ENCODE data around the gene TTF1.
A peak's percentile ranks its signal among the peaks of the same experiment; 100 is the strongest.

Gene TTF1, protein sequence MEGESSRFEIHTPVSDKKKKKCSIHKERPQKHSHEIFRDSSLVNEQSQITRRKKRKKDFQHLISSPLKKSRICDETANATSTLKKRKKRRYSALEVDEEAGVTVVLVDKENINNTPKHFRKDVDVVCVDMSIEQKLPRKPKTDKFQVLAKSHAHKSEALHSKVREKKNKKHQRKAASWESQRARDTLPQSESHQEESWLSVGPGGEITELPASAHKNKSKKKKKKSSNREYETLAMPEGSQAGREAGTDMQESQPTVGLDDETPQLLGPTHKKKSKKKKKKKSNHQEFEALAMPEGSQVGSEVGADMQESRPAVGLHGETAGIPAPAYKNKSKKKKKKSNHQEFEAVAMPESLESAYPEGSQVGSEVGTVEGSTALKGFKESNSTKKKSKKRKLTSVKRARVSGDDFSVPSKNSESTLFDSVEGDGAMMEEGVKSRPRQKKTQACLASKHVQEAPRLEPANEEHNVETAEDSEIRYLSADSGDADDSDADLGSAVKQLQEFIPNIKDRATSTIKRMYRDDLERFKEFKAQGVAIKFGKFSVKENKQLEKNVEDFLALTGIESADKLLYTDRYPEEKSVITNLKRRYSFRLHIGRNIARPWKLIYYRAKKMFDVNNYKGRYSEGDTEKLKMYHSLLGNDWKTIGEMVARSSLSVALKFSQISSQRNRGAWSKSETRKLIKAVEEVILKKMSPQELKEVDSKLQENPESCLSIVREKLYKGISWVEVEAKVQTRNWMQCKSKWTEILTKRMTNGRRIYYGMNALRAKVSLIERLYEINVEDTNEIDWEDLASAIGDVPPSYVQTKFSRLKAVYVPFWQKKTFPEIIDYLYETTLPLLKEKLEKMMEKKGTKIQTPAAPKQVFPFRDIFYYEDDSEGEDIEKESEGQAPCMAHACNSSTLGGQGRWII

DNA sequence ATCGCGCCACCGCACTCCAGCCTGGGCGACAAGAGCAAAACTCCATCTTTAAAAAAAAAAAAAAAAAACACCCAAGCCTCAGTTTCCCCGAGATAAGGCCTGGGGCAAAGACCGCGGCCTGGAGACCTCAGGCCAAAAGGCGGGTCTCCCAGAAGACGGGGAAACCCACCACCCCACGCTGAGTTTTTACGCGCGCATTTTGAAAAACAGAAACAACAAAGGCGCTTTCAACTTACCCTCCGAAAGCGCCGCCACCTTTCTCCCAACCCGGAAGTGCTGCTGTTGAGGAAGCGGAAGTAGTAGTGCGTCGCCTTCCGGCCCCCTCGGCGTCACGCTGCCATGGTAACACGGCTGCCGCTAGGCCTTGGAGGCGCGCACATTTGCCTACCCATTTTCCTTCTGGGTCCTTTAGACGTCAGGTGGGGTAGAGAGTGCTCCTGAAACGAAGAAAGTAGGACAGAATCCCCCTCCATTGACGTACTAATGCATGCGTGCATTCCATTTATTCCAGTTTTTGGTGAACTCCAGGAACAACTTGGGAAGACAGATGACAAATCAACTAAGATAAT is at the start of gene TTF1:
Gene TTF1 (minus strand): TSS at position 287 of the 569 bp plus-strand sequence. CDS start 4,019 bp downstream, outside the sequence.
- peak; percentile 94 to 95 for ATAC-seq

DNA sequence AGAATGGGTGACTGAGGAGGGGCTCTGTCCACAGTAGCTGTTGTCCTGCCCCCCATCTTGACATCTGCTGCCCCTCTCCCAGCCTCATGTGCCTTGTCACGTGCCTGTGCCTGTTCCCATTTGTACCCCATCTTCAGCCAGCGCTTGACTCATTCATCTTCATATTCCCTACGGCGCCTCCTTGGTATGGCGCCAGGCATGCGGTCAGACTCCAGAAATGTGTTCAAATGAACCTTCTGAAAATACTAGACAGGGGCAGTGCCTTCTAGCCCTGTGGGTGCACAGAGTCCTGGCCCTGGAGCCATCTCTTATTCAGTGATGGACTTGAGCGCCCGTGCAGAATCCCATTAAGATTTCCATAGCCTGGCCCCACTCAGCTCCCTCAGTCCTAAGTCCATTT is 49.6 kb upstream of the TTF1 start:
- ATAC-seq, result no peak

DNA sequence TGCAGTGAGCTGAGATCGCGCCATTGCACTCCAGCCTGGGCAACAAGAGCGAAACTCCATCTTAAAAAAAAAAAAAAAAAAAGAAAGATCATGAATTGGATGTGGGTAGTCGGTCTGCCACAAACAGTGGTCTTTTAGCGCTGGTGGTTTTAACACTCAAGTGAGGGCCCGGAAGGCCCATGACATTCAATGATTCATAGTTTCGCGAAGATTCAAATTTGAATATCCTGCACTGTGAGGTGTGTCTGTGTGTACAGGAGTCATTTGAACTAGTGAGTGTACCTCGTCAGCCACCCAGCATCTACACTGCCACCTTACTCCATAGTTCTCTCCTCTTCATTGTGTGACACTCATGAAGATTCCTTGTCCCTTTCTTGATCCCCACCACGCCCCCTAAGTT is 44.6 kb upstream of the TTF1 start:
- ATAC-seq, result peak; percentile 92 to 93

DNA sequence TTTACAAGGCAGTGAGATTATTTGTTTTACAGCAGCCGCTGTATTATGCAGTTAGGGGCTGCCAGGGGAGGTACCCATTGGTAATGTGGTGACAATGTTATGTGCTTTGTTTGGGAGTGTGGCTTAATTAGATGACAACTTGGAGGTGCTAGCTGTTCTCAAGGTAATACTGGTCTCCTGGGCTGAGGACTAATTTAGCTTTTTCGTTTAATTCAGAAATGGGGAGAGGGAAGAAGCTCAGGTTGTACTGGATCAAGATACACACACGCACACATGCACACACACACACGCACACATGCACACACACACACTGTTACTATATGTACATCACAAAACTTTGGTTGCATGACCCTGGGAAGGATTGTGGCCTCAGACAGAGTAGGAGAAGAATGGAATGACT is 41.3 kb upstream of the TTF1 start:
- no peak for ATAC-seq

DNA sequence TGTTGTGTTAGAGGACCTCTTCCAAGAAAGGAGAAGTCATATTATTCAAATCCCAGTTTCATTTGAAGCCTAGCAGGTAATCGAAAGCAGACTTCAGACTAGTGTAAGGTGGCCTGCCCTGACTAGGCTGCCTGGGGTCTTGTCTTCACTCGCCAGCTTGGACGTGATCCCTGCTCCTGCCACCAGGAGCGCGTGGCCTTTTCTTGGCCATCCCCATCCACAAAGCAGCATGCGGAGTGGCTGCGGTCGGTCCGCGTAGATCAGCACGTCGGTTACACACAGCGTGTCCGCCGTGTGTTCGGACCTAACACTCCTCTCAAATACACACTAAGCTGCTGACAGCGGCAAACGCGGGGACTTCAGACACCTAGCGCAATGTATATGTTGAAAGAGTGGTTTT is 40.7 kb upstream of the TTF1 start:
- no peak for ATAC-seq

DNA sequence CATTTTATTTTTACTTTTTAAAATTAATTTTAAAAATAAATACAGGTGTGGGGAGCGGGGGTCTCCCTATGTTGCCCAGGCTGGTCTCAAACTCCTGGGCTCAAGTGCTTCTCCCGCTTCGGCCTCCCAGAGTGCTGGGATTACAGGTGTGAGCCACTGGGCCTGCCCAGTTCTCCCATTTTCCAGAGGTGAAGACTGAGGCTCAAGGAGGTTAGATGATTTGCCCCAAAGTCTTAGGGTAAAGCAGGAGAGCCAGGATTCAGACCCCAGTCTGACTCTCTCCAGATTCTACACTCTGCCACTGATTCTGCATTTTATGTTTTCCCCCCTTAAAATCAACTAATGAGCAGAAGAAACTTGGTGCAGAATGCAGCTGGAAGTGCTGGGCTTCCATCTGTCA is 40.2 kb upstream of the TTF1 start:
- ATAC-seq, result no peak

DNA sequence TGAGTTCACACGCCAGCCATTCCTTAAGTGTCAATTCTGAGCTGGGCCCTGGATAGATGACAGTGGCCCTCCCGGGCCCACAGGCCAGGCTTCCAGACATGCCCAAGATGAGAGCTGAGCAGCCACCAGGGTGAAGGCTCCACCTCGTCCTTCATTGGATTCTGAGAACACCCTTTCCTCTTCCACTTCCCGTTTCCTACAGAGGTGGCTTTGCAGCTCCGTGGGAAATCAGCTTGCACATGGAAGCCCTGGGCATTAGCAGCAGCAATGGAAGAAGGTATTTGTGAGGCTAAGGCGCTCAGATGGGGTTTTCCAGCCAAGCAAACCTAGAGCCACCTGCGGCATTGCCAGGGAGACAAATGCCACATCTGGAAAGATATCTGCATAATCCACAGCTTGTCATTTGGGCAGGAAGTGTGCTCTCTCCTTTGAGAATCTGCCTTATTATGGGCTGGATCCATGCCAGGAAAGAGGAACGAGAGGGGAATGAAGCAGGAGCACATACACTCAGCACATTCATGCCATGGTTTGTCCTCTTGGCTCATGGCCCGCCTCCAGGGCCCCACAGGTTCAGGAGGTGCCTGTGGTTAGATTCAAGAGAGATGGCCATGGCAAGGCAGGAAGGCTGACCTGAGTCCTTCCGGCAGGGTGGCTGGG is 37.4 kb upstream of the TTF1 start:
- no peak for ATAC-seq

DNA sequence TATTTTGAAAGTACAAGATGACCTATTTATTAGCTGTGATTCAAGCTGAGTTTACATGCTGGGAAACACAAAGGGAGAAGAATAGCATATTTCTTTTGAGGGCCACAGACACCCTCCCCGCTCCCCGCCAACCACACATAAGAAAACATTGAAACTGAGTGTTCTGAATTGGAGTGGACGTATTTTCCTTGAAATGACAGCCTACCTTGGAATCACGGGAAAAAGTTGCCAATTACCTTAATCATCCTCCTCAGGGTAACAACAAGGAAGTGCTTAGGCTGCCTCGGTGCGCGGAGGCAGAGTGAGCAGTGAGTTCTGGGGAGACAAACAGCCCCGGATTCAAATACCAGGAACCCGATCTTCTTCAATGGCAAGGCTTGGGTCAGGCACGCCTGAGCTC is 34.8 kb upstream of the TTF1 start:
- no peak for ATAC-seq

DNA sequence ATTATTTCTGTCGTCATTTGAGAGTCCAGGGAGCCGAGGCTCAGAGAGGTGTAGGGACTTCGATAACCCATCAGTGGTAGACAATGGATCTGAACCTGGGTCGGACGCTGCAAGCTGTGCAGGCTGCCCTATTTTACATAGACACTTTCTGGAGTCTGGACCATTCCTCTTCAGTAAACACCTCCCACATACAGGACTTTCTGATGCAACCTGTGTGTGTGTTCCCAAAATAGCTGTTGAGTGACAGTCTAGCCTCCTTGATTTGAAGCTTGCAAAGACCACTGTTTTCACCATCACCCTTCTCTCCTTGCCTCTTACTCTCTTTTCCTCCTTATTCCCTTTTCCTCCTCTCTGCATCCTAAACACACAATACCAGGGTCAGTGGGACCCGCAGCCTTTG is 34.1 kb upstream of the TTF1 start:
- ATAC-seq, result no peak

DNA sequence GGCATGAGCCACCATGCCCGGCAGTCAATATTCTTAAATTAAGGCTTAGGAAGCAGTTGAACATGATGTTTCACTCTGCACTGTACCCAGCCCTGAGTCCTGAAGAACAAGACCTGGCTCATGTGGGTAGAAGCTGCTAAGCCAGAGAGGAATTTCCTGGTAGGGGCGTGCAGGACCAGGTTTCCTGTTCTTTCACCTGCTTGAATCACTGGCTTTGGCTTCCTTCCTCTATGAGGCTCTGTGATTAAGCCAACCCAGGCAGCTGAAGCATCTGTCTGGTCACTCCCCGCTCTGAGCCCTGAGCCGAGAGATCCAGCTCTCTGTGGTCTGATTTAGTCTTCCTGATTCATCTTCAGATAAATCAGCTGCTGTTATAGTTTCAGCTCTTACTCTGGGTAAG is 32.5 kb upstream of the TTF1 start:
- ATAC-seq, result no peak

DNA sequence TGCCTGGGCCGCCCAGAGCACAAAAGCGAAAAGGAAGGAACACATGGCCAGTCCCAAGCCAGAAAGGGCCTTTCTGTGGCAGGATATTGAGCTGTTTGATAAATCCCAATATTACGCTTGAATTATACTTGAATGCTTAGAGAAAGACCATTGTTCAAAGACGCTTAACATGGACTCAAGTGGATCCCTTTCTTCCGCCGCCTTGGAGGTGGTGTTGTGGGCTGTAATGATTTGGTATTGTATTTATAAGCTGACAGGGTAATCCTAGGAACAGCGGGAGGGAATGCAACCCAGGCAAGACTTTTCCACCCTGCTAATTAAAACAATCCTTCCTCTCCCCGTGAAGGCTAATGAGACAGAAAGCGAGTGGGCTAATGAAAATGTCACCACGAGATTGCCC is 28.2 kb upstream of the TTF1 start:
- no peak for ATAC-seq

DNA sequence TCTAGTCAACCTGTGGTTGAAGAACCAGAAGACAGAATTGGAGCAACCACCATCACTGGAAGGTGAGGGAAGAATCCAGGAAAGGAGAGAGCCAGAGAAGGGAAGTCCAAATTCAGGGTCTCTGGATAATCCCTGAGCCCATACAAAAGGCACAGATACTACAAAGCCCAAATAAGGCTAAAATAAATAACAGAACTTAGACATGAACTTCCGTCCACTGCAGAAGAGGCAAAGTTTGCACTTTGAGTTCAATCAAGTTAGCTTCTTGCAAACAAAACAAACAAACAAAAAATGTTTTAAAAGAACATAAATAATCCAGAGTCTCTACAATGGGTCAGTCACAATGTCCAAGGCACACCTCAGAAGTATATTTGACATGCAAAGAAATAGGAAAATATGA is 24.4 kb upstream of the TTF1 start:
- ATAC-seq, result no peak

DNA sequence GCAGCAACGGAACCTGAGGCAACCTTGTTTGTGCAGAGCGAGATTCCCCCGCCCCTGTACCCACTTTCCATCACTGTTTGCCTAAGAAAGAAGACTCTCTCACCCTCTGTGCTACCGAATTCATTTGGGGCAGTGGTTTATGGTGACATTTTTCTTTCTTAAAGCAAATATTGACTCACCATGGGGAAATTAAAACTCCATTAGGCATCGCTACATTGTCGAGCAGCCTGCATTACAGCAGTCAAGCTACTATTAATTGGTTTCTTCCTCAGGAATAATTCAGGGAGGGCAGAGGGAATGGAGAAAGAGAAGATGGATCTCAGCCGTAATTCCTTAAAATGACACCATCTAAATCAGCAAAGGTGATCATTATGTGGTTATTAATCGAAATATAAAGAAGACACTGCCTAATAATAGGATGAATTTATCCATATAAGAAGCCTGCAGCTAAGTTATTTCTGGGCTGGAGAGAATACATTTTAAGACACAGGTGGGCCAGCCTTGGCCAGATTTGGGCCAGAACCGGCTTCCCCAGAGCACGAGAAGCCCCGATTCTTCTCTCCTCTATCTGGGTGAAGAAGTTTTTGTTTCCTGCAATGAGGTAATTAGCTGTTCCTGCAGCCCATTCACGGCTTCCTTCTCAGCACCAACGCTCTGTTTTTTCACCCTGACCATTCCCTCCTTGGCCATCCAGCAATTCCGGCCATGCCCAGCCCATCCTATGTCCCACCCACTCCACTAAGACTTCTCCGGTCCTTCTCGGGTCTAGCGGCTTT is 20.2 kb upstream of the TTF1 start:
- ATAC-seq, result no peak

DNA sequence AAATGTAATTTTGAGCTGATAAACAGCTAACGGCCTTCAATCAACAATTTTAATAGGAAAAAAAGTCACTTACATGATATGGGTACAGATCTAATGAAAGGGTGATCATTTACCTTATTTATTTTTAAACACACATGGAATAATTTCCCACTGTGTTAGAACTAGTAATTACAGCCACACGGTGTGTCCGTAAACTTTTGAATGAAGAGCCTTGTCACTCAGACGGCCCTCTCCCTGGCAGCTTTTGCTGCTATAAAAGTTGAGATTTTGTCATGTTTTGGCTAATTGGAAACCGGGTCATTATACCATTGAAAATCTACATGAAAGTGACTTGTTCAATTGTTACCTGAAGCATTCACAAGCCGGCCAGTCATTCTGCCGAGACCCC is 19.0 kb upstream of the TTF1 start:
- ATAC-seq, result no peak

DNA sequence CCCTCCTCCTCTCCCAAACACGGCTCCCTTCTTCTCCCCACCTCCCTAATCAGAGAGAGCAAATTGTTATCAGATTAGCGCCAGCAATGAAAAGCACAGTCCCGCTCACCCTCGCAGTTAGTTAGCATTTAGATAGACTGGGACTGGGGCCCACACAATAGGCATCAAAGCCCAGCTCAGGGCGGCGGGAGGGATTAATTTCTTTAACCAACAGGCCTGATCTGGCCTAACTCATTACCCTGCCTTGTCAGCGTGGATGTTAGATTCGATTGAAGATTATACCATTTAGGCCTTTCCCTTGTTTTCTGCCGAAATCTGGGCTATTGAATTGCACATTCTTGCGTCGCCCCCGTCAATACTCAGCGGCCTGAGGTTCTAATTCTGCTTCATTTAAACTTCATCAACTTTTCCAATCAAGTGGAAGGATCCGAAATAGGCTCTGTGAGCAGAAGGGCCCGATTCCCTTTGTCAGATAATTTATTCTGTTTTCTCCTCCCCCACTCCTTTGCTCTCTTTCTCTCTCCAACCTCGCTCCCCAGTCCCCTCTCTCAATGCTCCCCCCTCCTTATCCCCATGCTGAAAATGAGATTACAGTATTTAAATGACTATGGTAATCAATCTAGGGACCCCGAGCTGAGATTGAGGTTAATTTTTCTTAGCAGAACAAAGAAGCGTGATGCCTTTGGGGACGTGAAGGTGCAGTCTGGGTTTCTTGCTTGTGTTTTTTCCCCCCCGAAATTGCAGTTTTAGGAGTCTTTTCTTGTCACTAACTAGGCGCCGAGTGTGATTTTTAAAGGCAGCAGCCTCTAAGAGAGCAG is 18.4 kb upstream of the TTF1 start:
- ATAC-seq, result no peak

DNA sequence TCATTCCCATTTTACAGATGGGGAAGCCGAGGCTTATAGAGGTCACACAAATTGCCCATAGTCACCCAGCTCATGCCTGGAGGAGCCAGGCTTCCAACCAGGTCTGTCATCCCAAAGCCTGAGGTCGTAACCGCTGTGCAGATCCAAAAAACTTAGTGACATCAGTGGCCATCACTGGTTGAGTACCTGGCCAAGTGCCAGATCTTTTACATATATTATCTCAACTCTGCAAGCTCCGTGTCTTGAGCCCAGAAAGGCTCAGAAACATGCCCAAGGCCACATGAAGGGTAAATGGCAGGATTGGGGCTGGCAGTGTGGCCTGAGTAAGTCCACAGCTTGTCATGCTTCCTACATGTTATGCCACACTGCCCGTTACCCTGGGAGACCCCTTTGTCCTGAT is 16.9 kb upstream of the TTF1 start:
- ATAC-seq, result no peak

DNA sequence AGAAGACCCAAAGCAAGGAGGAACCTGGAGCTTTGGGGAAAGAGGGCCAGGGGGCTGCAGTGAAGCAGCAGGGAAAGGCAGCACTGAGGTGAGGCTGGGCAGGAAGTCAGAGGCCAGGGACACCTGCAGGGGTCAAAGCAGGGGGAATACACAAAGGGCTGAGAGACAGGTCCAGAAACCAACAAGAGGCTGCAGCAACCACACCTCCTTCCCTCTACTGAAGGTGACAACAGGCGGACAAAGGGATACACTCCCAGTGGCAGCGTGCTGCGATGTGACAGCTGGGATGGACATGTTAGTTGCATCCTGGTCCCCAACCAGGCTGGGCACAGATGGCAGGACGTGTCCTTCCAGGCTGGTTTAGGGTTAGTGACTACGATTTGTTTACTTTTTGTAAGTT is 15.9 kb upstream of the TTF1 start:
- ATAC-seq, result no peak

DNA sequence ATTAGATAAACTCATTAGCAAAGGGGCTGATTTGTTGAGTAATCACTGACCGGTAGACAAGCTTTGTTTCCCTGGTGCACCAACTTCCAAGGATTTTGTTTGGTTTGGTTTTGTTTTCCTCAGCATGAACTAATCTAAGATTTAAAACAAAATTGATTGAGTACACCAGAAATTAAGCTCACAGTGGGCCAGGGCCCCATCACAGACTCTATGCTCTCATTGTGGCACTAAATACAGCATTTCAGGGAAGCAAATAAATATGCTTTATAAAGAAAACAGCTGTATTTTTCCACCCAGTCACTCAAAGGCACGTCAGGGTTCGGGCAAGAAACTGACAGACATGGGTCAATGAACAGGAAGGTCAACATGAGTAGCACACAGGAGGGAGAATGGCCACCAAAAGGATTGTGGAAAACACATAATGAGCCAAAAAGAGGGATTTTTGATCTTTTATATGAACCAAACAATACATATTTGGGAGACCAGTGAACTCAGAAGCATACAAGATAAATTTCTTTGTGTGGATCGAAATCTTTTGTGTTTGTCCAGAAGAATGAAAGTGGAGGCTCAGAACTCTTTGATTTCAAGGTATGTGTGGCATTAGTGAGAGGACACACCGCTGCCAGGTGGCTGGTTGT is 12.2 kb upstream of the TTF1 start:
- ATAC-seq, result no peak

DNA sequence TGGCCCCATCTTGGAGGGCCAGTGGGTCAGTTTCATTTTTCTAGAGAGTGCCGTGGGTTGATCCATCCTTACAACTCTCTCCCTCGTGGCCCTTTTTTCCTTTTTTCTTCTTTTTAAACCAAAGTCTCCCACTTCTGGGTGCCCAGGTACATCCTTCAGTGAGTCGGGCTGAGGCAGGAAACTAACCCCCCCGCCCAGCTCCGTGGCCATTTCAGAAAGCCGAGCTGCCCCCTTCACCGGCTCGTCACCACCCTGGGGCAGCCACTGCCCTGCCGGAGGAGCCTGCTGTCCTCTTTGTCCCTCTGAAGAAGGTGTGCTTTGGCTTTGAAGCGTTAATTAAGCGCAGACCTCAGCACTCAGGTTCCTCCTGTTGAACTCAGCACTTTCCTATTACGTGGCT is 8.5 kb upstream of the TTF1 start:
- no peak for ATAC-seq

DNA sequence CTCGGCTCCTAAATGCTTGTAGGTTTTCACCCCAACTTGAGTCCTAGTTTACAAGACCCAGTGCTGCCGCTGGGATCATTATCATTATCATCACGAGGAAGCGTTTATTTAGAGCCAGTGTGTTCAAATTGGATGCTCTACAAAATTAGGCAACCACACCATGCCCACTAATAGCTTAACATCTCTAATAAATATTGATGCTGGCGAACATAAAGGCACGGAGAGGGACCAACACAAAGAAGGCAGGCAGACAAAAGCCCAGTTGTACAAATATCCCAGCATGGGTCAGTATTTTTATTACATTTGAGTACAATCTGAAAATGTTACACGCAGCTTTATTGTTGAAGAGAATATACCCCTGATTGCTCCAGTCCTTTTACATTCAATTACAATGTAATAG is 8.1 kb upstream of the TTF1 start:
- ATAC-seq, result no peak

DNA sequence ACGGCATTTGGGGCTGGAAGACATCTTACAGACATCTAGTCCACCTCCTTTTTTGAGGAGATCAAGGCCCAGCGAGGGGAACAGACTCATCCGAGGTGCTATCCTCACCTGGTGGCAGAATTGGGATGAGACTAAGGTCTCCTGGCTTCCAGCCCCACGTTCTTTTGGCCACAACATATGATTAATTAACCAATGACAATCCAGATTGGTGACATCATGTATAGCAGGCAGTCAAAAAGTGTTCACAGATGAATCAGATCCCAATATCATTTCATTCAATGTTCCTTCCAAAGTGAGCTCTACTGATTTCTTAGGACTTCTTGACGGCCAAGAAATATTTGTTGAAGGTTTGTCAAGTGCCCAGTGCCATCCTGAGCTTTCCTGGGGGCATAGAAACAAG is 7.3 kb upstream of the TTF1 start:
- ATAC-seq, result no peak

Data from activated CD4-positive, CD25-positive, alpha-beta regulatory T cell treated with anti-CD3 and anti-CD28 coated beads, Interleukin-2, amount 50 U/mL, for 24 hours (primary cell).